Heart left ventricle (tissue), 13 donors: ENCODE results near the gene CAPN9.

Experiments used
- CTCF ChIP-seq, 12 donors: fragments of 200-600 bp; sonication (generic) in 4 of 12; IDR thresholded peaks; one replicate each; pipeline versions ENCODE4 v1.5.0 to v1.8.0; 2018 to 2022; ENCODE audit warnings: antibody characterized with exemption in 12 of 12, mild to moderate bottlenecking in 5 of 12
- POLR2A ChIP-seq, 2 donors: fragments of 450-650 bp; IDR thresholded peaks; one replicate each; pipeline ENCODE4 v1.6.1; 2017; ENCODE audit warnings: antibody characterized with exemption in 2 of 2, mild to moderate bottlenecking in 2 of 2, moderate library complexity in 2 of 2
- donor health status: ischemic (EF 13 %, LVEDD 7.1; RV severe dilation, severe dysfunction).
- donor health status: DM: no; HTN: yes; CAD: no.
- donor health status: DM: no; HTN: no; CAD: no.
- donor health status: ischemic (EF 25% LVEDD 6.9; RV normal size, moderate dysfunction).
- donor health status: ischemic (EF 25% LVEDD 5.7; RV mildly dilated, moderate dysfunction).
- donor health status: ischemic (EF 35%, LVEDD 5.7; RV mildly dilated, moderate dysfunction).
- donor health status: nonischemic (EF 11% LVEDD 7.7; RV severe dilation, severe dysfunction).
- donor health status: DM: yes; HTN: yes; CAD: no.
- donor health status: PGD.
- donor health status: ischemic (EF 29% LVEDD 5.4; RV normal size, mild dysfunction).
- donor health status: nonischemic (EF 23%, LVEDD 6.1; RV moderate dilation, normal function).

GRCh38 chr1:230848235-230848634 lies 101.0 kb downstream of the CAPN9 start:
- TF ChIP-seq POLR2A (IDR thresholded peaks at IDR 0.05): no peak
- TF ChIP-seq CTCF (IDR thresholded peaks at IDR 0.05): no peak
